Stomach (tissue), 9 donors: ENCODE data around the gene THAP5. TPM values are rescaled to one million over a fixed set of nuclear protein-coding genes. Genes with fewer than 3 reads are reported as not detected.

Source experiments
- DNase-seq, 2 donors: peaks; one replicate each; pipeline versions ENCODE4 v3.0.0 to v3.0.0-alpha.2; 2013 to 2019
- H3K27ac ChIP-seq, 5 donors: fragments of 200-600 bp in 4 of 5; sonication (generic) in 4 of 5; one replicate each; pipeline ENCODE4 v1.5.1; 2013 to 2019; ENCODE audit warnings: mild to moderate bottlenecking in 1 of 5, moderate library complexity in 1 of 5
- H3K27me3 ChIP-seq, 3 donors: fragments of 200-600 bp; sonication (generic); one replicate each; pipeline ENCODE4 v1.5.1; 2017 to 2019; ENCODE audit warnings: mixed run types in 1 of 3
- H3K36me3 ChIP-seq, 4 donors: fragments of 200-600 bp; sonication (generic); 1 replicate in 3 of 4; 2 replicates in 1 of 4; pipeline ENCODE4 v1.5.1; 2016 to 2019
- H3K4me1 ChIP-seq, 4 donors: fragments of 200-600 bp; sonication (generic); one replicate each; pipeline ENCODE4 v1.5.1; 2016 to 2019
- H3K4me3 ChIP-seq, 4 donors: fragments of 200-600 bp; sonication (generic) in 3 of 4; one replicate each; pipeline ENCODE4 v1.5.1; 2016 to 2019; ENCODE audit warnings: mild to moderate bottlenecking in 1 of 4
- H3K9me3 ChIP-seq, 4 donors: fragments of 200-600 bp; sonication (generic); one replicate each; pipeline ENCODE4 v1.5.1; 2016 to 2019
- EP300 ChIP-seq: sonication (generic); formaldehyde crosslinking; IDR thresholded peaks from one replicate; pipeline ENCODE4 v1.6.1; 2017; ENCODE audit warnings: antibody characterized with exemption
- POLR2A ChIP-seq, 4 donors: fragments of 450-650 bp; IDR thresholded peaks; one replicate each; pipeline ENCODE4 v1.6.1; 2016; ENCODE audit warnings: antibody characterized with exemption in 4 of 4, control low read depth in 2 of 4, mild to moderate bottlenecking in 1 of 4, moderate library complexity in 1 of 4
- POLR2AphosphoS5 ChIP-seq, 3 donors: sonication (generic); formaldehyde crosslinking; IDR thresholded peaks; one replicate each; pipeline ENCODE4 v1.6.1; 2016; ENCODE audit warnings: antibody characterized with exemption in 3 of 3
- WGBS, 5 donors: extraction: QIAGEN DNeasy Blood & Tissue Kit in 3 of 5; methylation state at CpG; one replicate each; pipeline versions ENCODE4 v1.1.5 to v1.1.7; 2013 to 2018; 5-methylcytosine and 5-hydroxymethylcytosine counted together
- intact Hi-C: fragments of 100-400 bp; cut with DNase I; formaldehyde crosslinking; loops from one replicate; pipeline ENCODE4 v1.15.1; 2023; ENCODE audit warnings: low total_unique reads
- polyA plus RNA-seq, 3 donors: library from polyadenylated mRNA; stranded (reverse); fragments of 200-250 nt; gene quantifications; one replicate each; pipeline ENCODE4 v1.2.3, GENCODE V29; 2013
- total RNA-seq, 5 donors: library from RNA; depleted of rRNA; stranded (reverse); fragments of >200 nt; gene quantifications; one replicate each; pipeline versions ENCODE4 v1.1.0 to v1.2.3, GENCODE V29; 2014 to 2016
- TF ChIP-seq, protein P1 (sequence below), 7 experiments: fragments of 450-650 bp in 4 of 7; fragments of 200-600 bp in 3 of 7; sonication (generic) in 3 of 7; IDR thresholded peaks; one replicate each; pipeline ENCODE4 v1.5.1; 2016 to 2019; ENCODE audit warnings: antibody characterized with exemption in 7 of 7, control low read depth in 2 of 7, mild to moderate bottlenecking in 1 of 7
- donor health status: healthy with polysubstance abuse.
- donor health status: Bipolar disorder and iron deficiency.
- donor health status: healthy.

The THAP5 gene
- total and polyA plus RNA-seq, 8 donors: 5.8 to 73.2 (median 20.1) TPM

DNA sequence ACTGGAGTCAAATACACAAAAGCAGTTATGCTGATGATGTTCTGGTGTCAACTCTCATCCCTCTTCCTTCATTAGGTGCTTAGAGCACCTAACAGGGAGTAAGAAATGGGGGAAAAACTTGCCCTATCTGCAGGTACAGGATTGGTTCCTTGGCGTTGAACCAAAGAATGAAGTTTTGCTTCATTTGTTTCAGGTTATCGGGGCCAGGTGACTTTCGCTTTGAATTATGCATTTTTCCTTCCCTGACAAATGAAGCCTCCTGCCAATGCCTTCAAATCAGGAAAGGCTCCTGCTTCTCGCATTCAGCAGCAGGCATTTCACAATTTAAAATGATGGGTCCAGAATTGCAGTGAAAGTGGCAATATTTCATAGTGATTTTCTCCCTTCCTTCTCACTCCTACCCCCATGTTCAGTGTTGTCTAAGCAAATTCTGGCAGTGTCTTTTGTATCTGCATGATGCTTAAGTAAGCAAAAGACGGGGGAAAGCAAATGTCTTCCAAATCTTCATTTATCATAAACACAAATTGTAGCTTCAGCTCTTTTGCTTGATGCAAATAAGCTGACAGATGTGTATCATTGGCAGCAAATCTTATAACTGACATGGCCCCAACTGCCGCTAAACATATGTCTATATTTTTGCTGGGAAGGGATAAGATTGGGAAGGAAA lies 29.5 kb upstream of the THAP5 start:
- Histone ChIP-seq H3K36me3 (no peaks in the 10 kb centered on the region), H3K27ac (no peak overlapping the region), H3K4me1 (no peaks in the 10 kb centered on the region), H3K9me3 (no peaks in the 10 kb centered on the region), H3K4me3 (no peak overlapping the region), H3K27me3 (no peaks in the 10 kb centered on the region)
- intact Hi-C loops: no loop called here
- DNase-seq: no peak
- WGBS, 5 donors: 62 to 71% (median 68%) methylated on average over 6 of the region's 6 CpGs
- TF ChIP-seq POLR2A (IDR thresholded peaks at IDR 0.05) (no peak), EP300 (no peak), POLR2AphosphoS5 (IDR thresholded peaks at IDR 0.05) (no peak)
- TF ChIP-seq, protein P1, sequence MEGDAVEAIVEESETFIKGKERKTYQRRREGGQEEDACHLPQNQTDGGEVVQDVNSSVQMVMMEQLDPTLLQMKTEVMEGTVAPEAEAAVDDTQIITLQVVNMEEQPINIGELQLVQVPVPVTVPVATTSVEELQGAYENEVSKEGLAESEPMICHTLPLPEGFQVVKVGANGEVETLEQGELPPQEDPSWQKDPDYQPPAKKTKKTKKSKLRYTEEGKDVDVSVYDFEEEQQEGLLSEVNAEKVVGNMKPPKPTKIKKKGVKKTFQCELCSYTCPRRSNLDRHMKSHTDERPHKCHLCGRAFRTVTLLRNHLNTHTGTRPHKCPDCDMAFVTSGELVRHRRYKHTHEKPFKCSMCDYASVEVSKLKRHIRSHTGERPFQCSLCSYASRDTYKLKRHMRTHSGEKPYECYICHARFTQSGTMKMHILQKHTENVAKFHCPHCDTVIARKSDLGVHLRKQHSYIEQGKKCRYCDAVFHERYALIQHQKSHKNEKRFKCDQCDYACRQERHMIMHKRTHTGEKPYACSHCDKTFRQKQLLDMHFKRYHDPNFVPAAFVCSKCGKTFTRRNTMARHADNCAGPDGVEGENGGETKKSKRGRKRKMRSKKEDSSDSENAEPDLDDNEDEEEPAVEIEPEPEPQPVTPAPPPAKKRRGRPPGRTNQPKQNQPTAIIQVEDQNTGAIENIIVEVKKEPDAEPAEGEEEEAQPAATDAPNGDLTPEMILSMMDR (IDR thresholded peaks at IDR 0.05): no peak

DNA sequence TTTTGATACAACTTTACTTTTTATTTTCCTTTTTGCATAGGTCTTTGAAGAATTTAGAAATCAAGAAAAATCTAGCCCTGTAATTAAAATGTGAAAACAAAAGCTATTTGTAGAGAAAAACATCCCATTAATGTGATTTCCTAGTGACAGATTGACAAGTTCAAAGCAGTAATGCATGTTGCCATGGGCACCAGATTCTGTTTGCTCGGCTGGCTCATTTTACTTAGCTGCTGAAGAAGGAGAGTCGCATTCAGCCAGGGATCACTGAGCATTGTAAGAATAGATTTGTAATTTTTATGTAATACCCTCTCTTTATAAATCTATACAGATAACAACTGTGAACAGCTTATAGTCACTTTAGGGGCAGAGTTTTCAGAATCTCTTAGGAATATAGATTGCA lies 28.6 kb upstream of the THAP5 start:
- intact Hi-C loops: no loop called here
- TF ChIP-seq POLR2A (IDR thresholded peaks at IDR 0.05): no peak
- TF ChIP-seq, protein P1 (IDR thresholded peaks at IDR 0.05): no peak
- no peak for TF ChIP-seq POLR2AphosphoS5 (IDR thresholded peaks at IDR 0.05)
- no peak for TF ChIP-seq EP300
- Histone ChIP-seq H3K36me3 (no peaks in the 10 kb centered on the region), H3K9me3 (no peaks in the 10 kb centered on the region), H3K27ac (no peak overlapping the region), H3K4me3 (no peak overlapping the region), H3K27me3 (no peaks in the 10 kb centered on the region), H3K4me1 (no peaks in the 10 kb centered on the region)
- peak in 1 of 2 donors; percentile 60 for DNase-seq
- 35 to 52% (median 43%) methylated on average over 2 of the region's 2 CpGs for WGBS, 5 donors

DNA sequence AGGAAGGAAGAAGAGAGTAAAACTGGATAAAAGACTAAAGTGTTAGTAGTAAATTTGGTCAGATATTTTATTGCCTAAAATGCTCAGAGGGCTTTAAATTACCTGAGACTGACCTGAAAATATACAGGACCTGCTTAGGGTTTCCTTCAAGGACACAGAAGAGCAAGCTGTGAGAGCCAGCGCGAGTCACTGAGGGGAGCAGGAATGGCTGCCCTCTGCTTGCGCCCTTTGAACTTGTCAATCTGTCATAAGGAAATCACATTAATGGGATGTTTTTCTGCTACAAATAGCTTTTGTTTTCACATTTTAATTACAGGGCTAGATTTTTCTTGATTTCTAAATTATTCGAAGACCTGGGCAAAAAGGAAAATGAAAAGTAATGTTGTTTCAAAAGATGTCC lies 27.1 kb upstream of the THAP5 start:
- no peaks in the 10 kb centered on the region for H3K9me3 ChIP-seq
- no peak overlapping the region for H3K4me3 ChIP-seq
- 72 to 97% (median 94%) methylated on average over 4 of the region's 4 CpGs for WGBS, 5 donors
- DNase-seq: no peak
- H3K4me1 ChIP-seq: no peaks in the 10 kb centered on the region
- no peak overlapping the region for H3K27ac ChIP-seq
- TF ChIP-seq EP300 (no peak), POLR2A (IDR thresholded peaks at IDR 0.05) (no peak), POLR2AphosphoS5 (IDR thresholded peaks at IDR 0.05) (no peak)
- TF ChIP-seq, protein P1 (IDR thresholded peaks at IDR 0.05): no peak
- intact Hi-C loops: no loop called here
- no peaks in the 10 kb centered on the region for H3K36me3 ChIP-seq
- H3K27me3 ChIP-seq: no peaks in the 10 kb centered on the region

DNA sequence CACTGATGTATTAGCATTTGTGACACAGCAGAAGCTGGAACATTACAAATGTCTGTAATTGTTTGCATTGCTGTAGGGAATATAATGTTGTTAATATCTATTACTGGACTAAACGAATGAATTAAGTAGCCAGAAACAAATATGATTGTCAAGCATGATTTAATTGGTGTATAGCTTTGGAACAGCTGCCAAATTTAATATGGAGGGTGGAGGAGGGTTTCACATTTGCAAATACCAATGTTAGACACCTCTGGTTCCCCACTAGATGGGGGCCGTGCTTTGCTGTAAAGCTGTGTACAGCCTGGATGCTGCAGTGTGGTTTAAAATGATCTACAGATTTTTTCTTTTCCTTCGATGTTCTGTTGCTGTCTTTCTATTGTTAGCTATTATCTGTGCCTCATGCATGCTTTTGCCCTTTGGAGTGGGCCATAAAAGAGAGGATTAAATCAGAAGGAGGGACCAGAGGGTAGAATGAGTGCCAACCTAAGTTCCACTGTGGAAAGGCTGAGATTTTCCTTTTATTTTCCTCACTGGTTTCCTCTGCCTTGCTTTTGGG lies 23.2 kb upstream of the THAP5 start:
- no peaks in the 10 kb centered on the region for H3K27me3 ChIP-seq
- H3K4me1 ChIP-seq: no peaks in the 10 kb centered on the region
- H3K36me3 ChIP-seq: no peaks in the 10 kb centered on the region
- no peak overlapping the region for H3K27ac ChIP-seq
- no peak for TF ChIP-seq EP300
- H3K9me3 ChIP-seq: no peaks in the 10 kb centered on the region
- peak in 1 of 2 donors; percentile 72 for DNase-seq
- WGBS, 5 donors: 32 to 42% (median 38%) methylated on average over 3 of the region's 3 CpGs
- intact Hi-C loops: no loop called here
- H3K4me3 ChIP-seq: no peak overlapping the region

DNA sequence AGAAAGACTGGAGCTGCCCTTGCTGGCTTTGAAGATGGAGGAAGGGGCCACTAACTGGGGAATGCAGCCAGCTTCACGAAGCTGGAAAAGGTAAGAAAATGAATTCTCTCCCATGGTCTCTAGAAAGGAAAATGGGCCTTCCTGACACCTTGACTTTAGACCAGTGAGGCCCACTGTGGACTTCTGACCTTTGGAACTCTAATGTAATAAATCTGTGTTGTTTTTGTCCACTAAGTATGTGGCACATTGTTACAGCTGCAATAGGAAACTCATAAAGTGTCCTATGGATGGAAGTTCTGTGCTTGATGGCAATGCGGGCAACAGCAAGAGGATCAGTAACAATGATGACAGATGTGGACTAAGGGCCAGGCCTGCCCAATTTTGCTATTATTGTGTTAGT lies 21.1 kb upstream of the THAP5 start:
- Histone ChIP-seq H3K4me1 (no peaks in the 10 kb centered on the region), H3K9me3 (no peaks in the 10 kb centered on the region), H3K4me3 (no peak overlapping the region), H3K27me3 (no peaks in the 10 kb centered on the region), H3K36me3 (no peaks in the 10 kb centered on the region), H3K27ac (no peak overlapping the region)
- TF ChIP-seq POLR2AphosphoS5 (IDR thresholded peaks at IDR 0.05) (no peak), POLR2A (IDR thresholded peaks at IDR 0.05) (no peak), EP300 (no peak)
- TF ChIP-seq, protein P1 (IDR thresholded peaks at IDR 0.05): no peak
- no peak for DNase-seq
- 76 to 91% (median 87%) methylated on average over 2 of the region's 2 CpGs for WGBS, 5 donors
- intact Hi-C loops: no loop called here
